ENCODE data around the gene ZYG11B. TPM values are rescaled to one million over a fixed set of nuclear protein-coding genes. Genes with fewer than 3 reads are reported as not detected.
A peak's percentile ranks its signal among the peaks of the same experiment; 100 is the strongest.

ZYG11B gene
- 14.9 and 17.3 TPM in 2 replicates for total RNA-seq

- ChIA-PET CTCF (interaction anchor here (0.9 to 1.9 kb wide), 3 partner anchors 22 to 25 kb away, joined by 3 to 6 read pairs (median 4); no protein-coding TSS in a partner anchor), POLR2A (interaction anchor here (0.8 to 3.7 kb wide), 6 partner anchors 14 to 173 kb away, joined by 3 to 39 read pairs (median 4); partner anchors contain the start of genes COA7, TUT4 and ZYG11A)
- H3K9me3 Mint-ChIP-seq, result no peaks in the 10 kb centered on the region
- DNase-seq (peak; percentile 90), ATAC-seq (ENCODE audit: low read depth) (peak; percentile 94)
- no peaks in the 10 kb centered on the region for H3K27me3 Mint-ChIP-seq
- peak within 1 kb of the TSS; percentile 85 for H3K27ac Mint-ChIP-seq
- TF ChIP-seq CTCF (IDR thresholded peaks at IDR 0.05), result no peak
- intact Hi-C loops (cut with micrococcal nuclease), result loop anchor here (1.0 to 5.0 kb wide), 8 partner anchors 23 to 1161 kb away; partner anchors contain the start of genes BTF3L4, COA7, CPT2 and ORC1
- H3K4me3 Mint-ChIP-seq, result peak within 1 kb of the TSS; percentile 91
- peaks cover 35% of the 10 kb centered on the region for H3K4me1 Mint-ChIP-seq
- H3K36me3 Mint-ChIP-seq (ENCODE audit: low read depth), result peaks cover 2% of the 10 kb centered on the region
Observed at GRCh38 chr1:52726265-52727113, at the start of gene ZYG11B. ZYG11B (plus strand) TSS chr1:52726453; CDS start chr1:52726654, 201 bp downstream.

GRCh38 chr1:52677076-52677806 is 49.0 kb upstream of the ZYG11B start:
- TF ChIP-seq CTCF (IDR thresholded peaks at IDR 0.05), result no peak
- no peak for DNase-seq
- no peak for ATAC-seq (ENCODE audit: low read depth)
- H3K4me1 Mint-ChIP-seq, result peaks cover 25% of the 10 kb centered on the region
- POLR2A ChIA-PET, result interaction anchor here (1.0 to 3.3 kb wide), 2 partner anchors 40 to 45 kb away, joined by 4 to 20 read pairs; no protein-coding TSS in a partner anchor
- H3K4me3 Mint-ChIP-seq, result no peak overlapping the region
- H3K36me3 Mint-ChIP-seq (ENCODE audit: low read depth), result peaks cover 38% of the 10 kb centered on the region
- no peaks in the 10 kb centered on the region for H3K27me3 Mint-ChIP-seq
- H3K9me3 Mint-ChIP-seq, result no peaks in the 10 kb centered on the region
- H3K27ac Mint-ChIP-seq, result no peak overlapping the region
- intact Hi-C loops (cut with micrococcal nuclease), result no loop called here
- CTCF ChIA-PET, result no interaction called here

GRCh38 chr1:52679048-52679447 is 47.2 kb upstream of the ZYG11B start:
- intact Hi-C loops (cut with micrococcal nuclease), result loop anchor here (1.0 kb wide), 2 partner anchors 42 to 147 kb away; no protein-coding TSS in a partner anchor
- H3K36me3 Mint-ChIP-seq (ENCODE audit: low read depth), result peaks cover 34% of the 10 kb centered on the region
- ATAC-seq (ENCODE audit: low read depth) (peak; percentile 82), DNase-seq (no peak)
- H3K9me3 Mint-ChIP-seq, result no peaks in the 10 kb centered on the region
- POLR2A ChIA-PET, result interaction anchor here (0.6 to 3.3 kb wide), 7 partner anchors 21 to 149 kb away, joined by 3 to 20 read pairs (median 3); partner anchors contain the start of gene SHISAL2A
- H3K27me3 Mint-ChIP-seq, result no peaks in the 10 kb centered on the region
- peaks cover 27% of the 10 kb centered on the region for H3K4me1 Mint-ChIP-seq
- H3K27ac Mint-ChIP-seq, result peak overlapping the region; percentile 88
- peak overlapping the region; percentile 22 for H3K4me3 Mint-ChIP-seq
- TF ChIP-seq CTCF (IDR thresholded peaks at IDR 0.05), result no peak
- CTCF ChIA-PET, result interaction anchor here (2.0 kb wide), 1 partner anchor 11 kb away, joined by 6 read pairs; no protein-coding TSS in a partner anchor

GRCh38 chr1:52679498-52679897 is 46.8 kb upstream of the ZYG11B start:
- TF ChIP-seq CTCF (IDR thresholded peaks at IDR 0.05), result no peak
- Mint-ChIP-seq H3K4me3 (peak overlapping the region; percentile 22), H3K9me3 (no peaks in the 10 kb centered on the region), H3K27me3 (no peaks in the 10 kb centered on the region), H3K4me1 (peaks cover 28% of the 10 kb centered on the region), H3K27ac (peak overlapping the region; percentile 88), H3K36me3 (ENCODE audit: low read depth) (peaks cover 33% of the 10 kb centered on the region)
- no peak for DNase-seq
- ATAC-seq (ENCODE audit: low read depth), result peak; percentile 18
- POLR2A ChIA-PET, result interaction anchor here (0.6 to 3.3 kb wide), 6 partner anchors 21 to 150 kb away, joined by 3 to 20 read pairs (median 8); partner anchors contain the start of gene SHISAL2A
- CTCF ChIA-PET, result interaction anchor here (2.0 kb wide), 1 partner anchor 12 kb away, joined by 6 read pairs; no protein-coding TSS in a partner anchor
- intact Hi-C loops (cut with micrococcal nuclease), result loop anchor here (1.0 kb wide), 2 partner anchors 42 to 147 kb away; no protein-coding TSS in a partner anchor

Data from activated B cell treated with CpG ODN at 0.5 μM for 24 hours (primary cell).